H54 (cell line): Measurements from ENCODE around the gene CCDC150.

Experiments used
- DNase-seq: peaks from one replicate; pipeline ENCODE4 v3.0.0; 2011; ENCODE audit warnings: low spot score, mixed read lengths; ENCODE audit not compliant: insufficient read length
- FAIRE-seq: peaks from 3 replicates; lab custom pipeline; 2011; peaks lifted over from hg19 to GRCh38; lab: Jason Lieb, UNC
- POLR2A ChIP-seq: IDR thresholded peaks from 2 replicates; pipeline ENCODE4 v1.6.1; 2011; ENCODE audit warnings: low read depth, mild to moderate bottlenecking, low read length

The CCDC150 gene

GRCh38 chr2:196747400-196747799 lies 107.9 kb downstream of the CCDC150 start:
- no peak for TF ChIP-seq POLR2A
- DNase-seq (no peak), FAIRE-seq (no peak)

GRCh38 chr2:196748123-196748522 lies 108.6 kb downstream of the CCDC150 start:
- no peak for DNase-seq
- FAIRE-seq: no peak
- TF ChIP-seq POLR2A: no peak

- DNase-seq (no peak), FAIRE-seq (no peak)
- no peak for TF ChIP-seq POLR2A
These were observed 110.9 kb downstream of the CCDC150 start for GRCh38 chr2:196750291-196750923.

- TF ChIP-seq POLR2A: no peak
- DNase-seq: peak; percentile 20
- peak; percentile 98 for FAIRE-seq
These were observed 111.6 kb downstream of the CCDC150 start for GRCh38 chr2:196750977-196751631.

GRCh38 chr2:196758474-196759377 lies 119.2 kb downstream of the CCDC150 start:
- TF ChIP-seq POLR2A: no peak
- DNase-seq (no peak), FAIRE-seq (no peak)

GRCh38 chr2:196759378-196759706 lies 119.8 kb downstream of the CCDC150 start:
- FAIRE-seq: no peak
- DNase-seq: no peak
- no peak for TF ChIP-seq POLR2A

GRCh38 chr2:196767101-196767500 lies 127.6 kb downstream of the CCDC150 start:
- TF ChIP-seq POLR2A: no peak
- DNase-seq (no peak), FAIRE-seq (no peak)
